ENCODE data around the gene CAB39. TPM values are rescaled to one million over a fixed set of nuclear protein-coding genes. Genes with fewer than 3 reads are reported as not detected.

The CAB39 gene
- total and polyA plus RNA-seq, 4 donors = 19.4 to 123 (median 57.1) TPM

- WGBS, 2 donors = 74 to 84% methylated on average over 10 of the region's 10 CpGs
Measured at GRCh38 chr2:230823264-230823964, 110.8 kb downstream of the CAB39 start.

GRCh38 chr2:230824406-230824978 lies 111.8 kb downstream of the CAB39 start:
- ATAC-seq (ENCODE audit: insufficient read depth, low FRiP score) (peak; percentile 61), DNase-seq (peak; percentile 65 to 93 (median 92))
- Histone ChIP-seq H3K27me3 (ENCODE audit: control insufficient read depth in 3 of 3, insufficient read depth in 3 of 3, low read length in 2 of 3) (peaks cover 0 to 8% (median 5%) of the 10 kb centered on the region in 3 donors), H3K36me3 (ENCODE audit: control insufficient read depth in 4 of 4, insufficient read depth in 4 of 4, low read length in 4 of 4) (peaks cover 0 to 6% (median 2%) of the 10 kb centered on the region in 4 donors), H3K27ac (ENCODE audit: low read depth in 1 of 2, low read length in 1 of 2) (no peak overlapping the region), H3K9ac (ENCODE audit: insufficient read depth in 1 of 2, low read length in 2 of 2) (no peak overlapping the region), H3K4me1 (ENCODE audit: control insufficient read depth in 5 of 5, insufficient read depth in 5 of 5, low read length in 5 of 5) (peaks cover 0 to 11% (median 0%) of the 10 kb centered on the region in 5 donors), H3K9me3 (ENCODE audit: control insufficient read depth in 4 of 4, insufficient read depth in 3 of 4, low read length in 3 of 4) (no peaks in the 10 kb centered on the region), H3K4me3 (no peak overlapping the region)
- 21 to 22% methylated on average over 14 of the region's 14 CpGs for WGBS, 2 donors
- TF ChIP-seq, protein P1, sequence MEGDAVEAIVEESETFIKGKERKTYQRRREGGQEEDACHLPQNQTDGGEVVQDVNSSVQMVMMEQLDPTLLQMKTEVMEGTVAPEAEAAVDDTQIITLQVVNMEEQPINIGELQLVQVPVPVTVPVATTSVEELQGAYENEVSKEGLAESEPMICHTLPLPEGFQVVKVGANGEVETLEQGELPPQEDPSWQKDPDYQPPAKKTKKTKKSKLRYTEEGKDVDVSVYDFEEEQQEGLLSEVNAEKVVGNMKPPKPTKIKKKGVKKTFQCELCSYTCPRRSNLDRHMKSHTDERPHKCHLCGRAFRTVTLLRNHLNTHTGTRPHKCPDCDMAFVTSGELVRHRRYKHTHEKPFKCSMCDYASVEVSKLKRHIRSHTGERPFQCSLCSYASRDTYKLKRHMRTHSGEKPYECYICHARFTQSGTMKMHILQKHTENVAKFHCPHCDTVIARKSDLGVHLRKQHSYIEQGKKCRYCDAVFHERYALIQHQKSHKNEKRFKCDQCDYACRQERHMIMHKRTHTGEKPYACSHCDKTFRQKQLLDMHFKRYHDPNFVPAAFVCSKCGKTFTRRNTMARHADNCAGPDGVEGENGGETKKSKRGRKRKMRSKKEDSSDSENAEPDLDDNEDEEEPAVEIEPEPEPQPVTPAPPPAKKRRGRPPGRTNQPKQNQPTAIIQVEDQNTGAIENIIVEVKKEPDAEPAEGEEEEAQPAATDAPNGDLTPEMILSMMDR (IDR thresholded peaks at IDR 0.05; ENCODE audit: control extremely low read depth, extremely low read depth) = peak; percentile 65

More at GRCh38 chr2:230823264-230823964, 110.8 kb downstream of the CAB39 start:
- H3K27me3 ChIP-seq (ENCODE audit: control insufficient read depth in 3 of 3, insufficient read depth in 3 of 3, low read length in 2 of 3) = peaks cover 0 to 8% (median 5%) of the 10 kb centered on the region in 3 donors
- H3K4me1 ChIP-seq (ENCODE audit: control insufficient read depth in 5 of 5, insufficient read depth in 5 of 5, low read length in 5 of 5) = peaks cover 0 to 8% (median 0%) of the 10 kb centered on the region in 5 donors
- peaks cover 4 to 8% (median 5%) of the 10 kb centered on the region in 4 donors for H3K36me3 ChIP-seq (ENCODE audit: control insufficient read depth in 4 of 4, insufficient read depth in 4 of 4, low read length in 4 of 4)
- no peak for DNase-seq
- H3K4me3 ChIP-seq = no peak overlapping the region
- no peak overlapping the region for H3K9ac ChIP-seq (ENCODE audit: insufficient read depth in 1 of 2, low read length in 2 of 2)
- TF ChIP-seq, protein P1 (IDR thresholded peaks at IDR 0.05; ENCODE audit: control extremely low read depth, extremely low read depth) = no peak
- H3K27ac ChIP-seq (ENCODE audit: low read depth in 1 of 2, low read length in 1 of 2) = no peak overlapping the region
- no peak for ATAC-seq (ENCODE audit: insufficient read depth, low FRiP score)
- H3K9me3 ChIP-seq (ENCODE audit: control insufficient read depth in 4 of 4, insufficient read depth in 3 of 4, low read length in 3 of 4) = no peaks in the 10 kb centered on the region

- peaks cover 0 to 9% (median 5%) of the 10 kb centered on the region in 3 donors for H3K27me3 ChIP-seq (ENCODE audit: control insufficient read depth in 3 of 3, insufficient read depth in 3 of 3, low read length in 2 of 3)
- TF ChIP-seq, protein P1 (IDR thresholded peaks at IDR 0.05; ENCODE audit: control extremely low read depth, extremely low read depth) = no peak
- DNase-seq = no peak
- no peak overlapping the region for H3K27ac ChIP-seq (ENCODE audit: low read depth in 1 of 2, low read length in 1 of 2)
- H3K9me3 ChIP-seq (ENCODE audit: control insufficient read depth in 4 of 4, insufficient read depth in 3 of 4, low read length in 3 of 4) = peaks cover 0 to 6% (median 0%) of the 10 kb centered on the region in 4 donors
- no peak overlapping the region for H3K4me3 ChIP-seq
- H3K36me3 ChIP-seq (ENCODE audit: control insufficient read depth in 4 of 4, insufficient read depth in 4 of 4, low read length in 4 of 4) = peaks cover 0 to 6% (median 2%) of the 10 kb centered on the region in 4 donors
- H3K9ac ChIP-seq (ENCODE audit: insufficient read depth in 1 of 2, low read length in 2 of 2) = no peak overlapping the region
- ATAC-seq (ENCODE audit: insufficient read depth, low FRiP score) = no peak
- peaks cover 0 to 11% (median 0%) of the 10 kb centered on the region in 5 donors for H3K4me1 ChIP-seq (ENCODE audit: control insufficient read depth in 5 of 5, insufficient read depth in 5 of 5, low read length in 5 of 5)
- 60 to 79% methylated on average over 1 of the region's 1 CpG for WGBS, 2 donors
Measured at GRCh38 chr2:230825354-230825753, 112.7 kb downstream of the CAB39 start.

Measured in lung (tissue), 12 donors.